HepG2 (cell line): ENCODE measurements around the gene KAZN. TPM values are rescaled to one million over a fixed set of nuclear protein-coding genes. Genes with fewer than 3 reads are reported as not detected.
A peak's percentile ranks its signal among the peaks of the same experiment; 100 is the strongest.

ENCODE experiments used
- ELF3 ChIP-seq: IDR thresholded peaks from 2 replicates; pipeline ENCODE4 v1.6.1; 2016; ENCODE audit warnings: missing genetic modification reagents, missing compliant biosample characterization
- HOXA9 ChIP-seq: sonication (generic); formaldehyde crosslinking; IDR thresholded peaks from 2 replicates; pipeline ENCODE4 v1.8.1; 2022; ENCODE audit warnings: missing genetic modification reagents, mild to moderate bottlenecking, moderate library complexity, borderline replicate concordance
- MAFG ChIP-seq: sonication (generic); formaldehyde crosslinking; IDR thresholded peaks from 2 replicates; pipeline ENCODE4 v1.5.1; 2020; ENCODE audit warnings: mild to moderate bottlenecking, missing genetic modification reagents
- MYNN ChIP-seq: sonication (generic); formaldehyde crosslinking; IDR thresholded peaks from 2 replicates; pipeline ENCODE4 v1.4.0; 2020; ENCODE audit warnings: mild to moderate bottlenecking, low read depth, missing genetic modification reagents
- RELA ChIP-seq: sonication (generic); formaldehyde crosslinking; IDR thresholded peaks from 2 replicates; pipeline ENCODE4 v1.4.0; 2020; ENCODE audit warnings: missing genetic modification reagents
- SAP130 ChIP-seq: IDR thresholded peaks from 2 replicates; pipeline ENCODE4 v1.6.1; 2016; ENCODE audit warnings: low read depth
- SIN3A ChIP-seq: IDR thresholded peaks from 2 replicates; pipeline ENCODE4 v1.6.1; 2011; ENCODE audit warnings: low read depth, mild to moderate bottlenecking, control low read depth, low read length, borderline replicate concordance
- SOX13 ChIP-seq, 3 experiments: fragments of 450-650 bp in 1 of 3; sonication (generic) in 1 of 3; formaldehyde crosslinking in 1 of 3; IDR thresholded peaks in 2 of 3; conservative IDR thresholded peaks in 1 of 3; 2 replicates each; pipeline versions ENCODE4 v1.5.0 to v1.6.1; 2016 to 2020; ENCODE audit warnings: antibody characterized with exemption in 1 of 3, mild to moderate bottlenecking in 1 of 3, missing compliant biosample characterization in 1 of 3, missing genetic modification reagents in 1 of 3, moderate library complexity in 1 of 3
- SOX6 ChIP-seq, 2 experiments: fragments of 450-650 bp in 1 of 2; sonication (generic) in 1 of 2; formaldehyde crosslinking in 1 of 2; IDR thresholded peaks; 2 replicates each; pipeline versions ENCODE4 v1.4.0 to v1.6.1; 2017 to 2020; ENCODE audit warnings: antibody characterized with exemption in 1 of 2, mild to moderate bottlenecking in 1 of 2, missing genetic modification reagents in 1 of 2
- TEAD3 ChIP-seq: optimal IDR thresholded peaks from 2 replicates; pipeline ENCODE3; 2016; ENCODE audit warnings: borderline replicate concordance
- ZBTB38 ChIP-seq: sonication (generic); formaldehyde crosslinking; IDR thresholded peaks from 2 replicates; pipeline ENCODE4 v1.5.1; 2020; ENCODE audit warnings: mild to moderate bottlenecking, missing genetic modification reagents
- ZFX ChIP-seq: sonication (generic); formaldehyde crosslinking; IDR thresholded peaks from 2 replicates; pipeline ENCODE4 v1.4.0; 2020; ENCODE audit warnings: mild to moderate bottlenecking, low read depth, missing genetic modification reagents, moderate library complexity
- ZNF430 ChIP-seq: sonication (generic); formaldehyde crosslinking; IDR thresholded peaks from 2 replicates; pipeline ENCODE4 v1.9.0; 2021; ENCODE audit warnings: mild to moderate bottlenecking, missing genetic modification reagents
- ZNF431 ChIP-seq: sonication (generic); formaldehyde crosslinking; IDR thresholded peaks from 2 replicates; pipeline ENCODE4 v1.9.0; 2022; ENCODE audit warnings: missing genetic modification reagents, low read depth, mild to moderate bottlenecking, borderline replicate concordance
- polyA plus RNA-seq, 8 experiments: library from polyadenylated mRNA; depleted of rRNA in 3 of 8; stranded (reverse) in 7 of 8; unstranded in 1 of 8; fragments of >200 nt; fragmentation: Illumina TruSeq in 4 of 8; extraction: Trizol in 4 of 8; gene quantifications; 2 replicates each; pipeline versions ENCODE4 v1.2.1 to v1.2.3, GENCODE V29; 2011 to 2016; ENCODE audit warnings: low read depth in 4 of 8, missing spikeins in 1 of 8, mixed read lengths in 1 of 8; ENCODE audit not compliant: insufficient read depth in 1 of 8
- total RNA-seq, 5 experiments: library from RNA; depleted of rRNA; stranded (reverse); fragments of >200 nt; fragmentation: Illumina TruSeq; extraction: Trizol; gene quantifications; 2 replicates each; pipeline ENCODE4 v1.2.3, GENCODE V29; 2016; ENCODE audit warnings: low read depth in 1 of 5
- TF ChIP-seq, protein P1 (sequence below): sonication (generic); formaldehyde crosslinking; IDR thresholded peaks from 2 replicates; pipeline ENCODE4 v1.4.0; 2020; ENCODE audit warnings: missing genetic modification reagents
- TF ChIP-seq, protein P2 (sequence below): sonication (generic); formaldehyde crosslinking; IDR thresholded peaks from 2 replicates; pipeline ENCODE4 v1.5.0; 2020; ENCODE audit warnings: missing genetic modification reagents
- TF ChIP-seq, protein P3 (sequence below): IDR thresholded peaks from 2 replicates; pipeline ENCODE4 v1.6.1; 2012; ENCODE audit warnings: inconsistent platforms
- TF ChIP-seq, protein P4 (sequence below): IDR thresholded peaks from 2 replicates; pipeline ENCODE4 v1.6.1; 2016; ENCODE audit warnings: control low read depth
- TF ChIP-seq, protein P5 (sequence below): sonication (generic); formaldehyde crosslinking; IDR thresholded peaks from 2 replicates; pipeline ENCODE4 v1.9.0; 2022; ENCODE audit warnings: low read depth, missing genetic modification reagents

KAZN gene
- total and polyA plus RNA-seq, 2 of the 13 experiments (the other 11 are each of a cell fraction or from before 2014, with no cell fraction given), result 10.4 to 13.5 TPM

DNA sequence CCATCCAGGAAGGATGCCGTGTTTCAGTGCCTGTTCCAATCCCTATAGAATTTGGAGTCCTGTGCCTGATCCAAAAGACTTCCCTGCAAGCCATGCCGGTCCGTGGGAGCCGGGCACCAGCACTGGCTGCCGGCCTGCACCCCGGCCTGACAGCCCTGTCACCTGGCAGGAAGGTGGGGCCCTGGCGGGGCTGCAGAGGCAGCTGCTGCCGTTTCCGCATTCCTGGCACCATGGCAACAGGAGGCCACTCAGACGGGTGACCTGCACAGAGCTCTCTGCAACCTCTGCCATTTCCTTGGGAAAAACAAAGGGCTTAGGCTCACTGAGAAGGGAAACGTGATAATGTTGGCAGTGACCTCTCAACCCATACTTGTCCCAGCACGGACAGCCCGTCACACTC, 491.9 kb downstream of the KAZN start (continued):
- no peak for TF ChIP-seq ZNF430 (CRISPR knock-in tag)
- no peak for TF ChIP-seq HOXA9
- peak; percentile 83 for TF ChIP-seq SAP130 (CRISPR knock-in tag)
- peak; percentile 100 for TF ChIP-seq ELF3 (CRISPR knock-in tag)
- peak; percentile 21; the same call in 1 of the 2 replicates for TF ChIP-seq ZFX (CRISPR knock-in tag)
- TF ChIP-seq SOX6 (IDR thresholded peaks at IDR 0.05), result no peak
- TF ChIP-seq SOX6 (CRISPR knock-in tag; IDR thresholded peaks at IDR 0.05), result peak; percentile 31
- TF ChIP-seq, protein P1, sequence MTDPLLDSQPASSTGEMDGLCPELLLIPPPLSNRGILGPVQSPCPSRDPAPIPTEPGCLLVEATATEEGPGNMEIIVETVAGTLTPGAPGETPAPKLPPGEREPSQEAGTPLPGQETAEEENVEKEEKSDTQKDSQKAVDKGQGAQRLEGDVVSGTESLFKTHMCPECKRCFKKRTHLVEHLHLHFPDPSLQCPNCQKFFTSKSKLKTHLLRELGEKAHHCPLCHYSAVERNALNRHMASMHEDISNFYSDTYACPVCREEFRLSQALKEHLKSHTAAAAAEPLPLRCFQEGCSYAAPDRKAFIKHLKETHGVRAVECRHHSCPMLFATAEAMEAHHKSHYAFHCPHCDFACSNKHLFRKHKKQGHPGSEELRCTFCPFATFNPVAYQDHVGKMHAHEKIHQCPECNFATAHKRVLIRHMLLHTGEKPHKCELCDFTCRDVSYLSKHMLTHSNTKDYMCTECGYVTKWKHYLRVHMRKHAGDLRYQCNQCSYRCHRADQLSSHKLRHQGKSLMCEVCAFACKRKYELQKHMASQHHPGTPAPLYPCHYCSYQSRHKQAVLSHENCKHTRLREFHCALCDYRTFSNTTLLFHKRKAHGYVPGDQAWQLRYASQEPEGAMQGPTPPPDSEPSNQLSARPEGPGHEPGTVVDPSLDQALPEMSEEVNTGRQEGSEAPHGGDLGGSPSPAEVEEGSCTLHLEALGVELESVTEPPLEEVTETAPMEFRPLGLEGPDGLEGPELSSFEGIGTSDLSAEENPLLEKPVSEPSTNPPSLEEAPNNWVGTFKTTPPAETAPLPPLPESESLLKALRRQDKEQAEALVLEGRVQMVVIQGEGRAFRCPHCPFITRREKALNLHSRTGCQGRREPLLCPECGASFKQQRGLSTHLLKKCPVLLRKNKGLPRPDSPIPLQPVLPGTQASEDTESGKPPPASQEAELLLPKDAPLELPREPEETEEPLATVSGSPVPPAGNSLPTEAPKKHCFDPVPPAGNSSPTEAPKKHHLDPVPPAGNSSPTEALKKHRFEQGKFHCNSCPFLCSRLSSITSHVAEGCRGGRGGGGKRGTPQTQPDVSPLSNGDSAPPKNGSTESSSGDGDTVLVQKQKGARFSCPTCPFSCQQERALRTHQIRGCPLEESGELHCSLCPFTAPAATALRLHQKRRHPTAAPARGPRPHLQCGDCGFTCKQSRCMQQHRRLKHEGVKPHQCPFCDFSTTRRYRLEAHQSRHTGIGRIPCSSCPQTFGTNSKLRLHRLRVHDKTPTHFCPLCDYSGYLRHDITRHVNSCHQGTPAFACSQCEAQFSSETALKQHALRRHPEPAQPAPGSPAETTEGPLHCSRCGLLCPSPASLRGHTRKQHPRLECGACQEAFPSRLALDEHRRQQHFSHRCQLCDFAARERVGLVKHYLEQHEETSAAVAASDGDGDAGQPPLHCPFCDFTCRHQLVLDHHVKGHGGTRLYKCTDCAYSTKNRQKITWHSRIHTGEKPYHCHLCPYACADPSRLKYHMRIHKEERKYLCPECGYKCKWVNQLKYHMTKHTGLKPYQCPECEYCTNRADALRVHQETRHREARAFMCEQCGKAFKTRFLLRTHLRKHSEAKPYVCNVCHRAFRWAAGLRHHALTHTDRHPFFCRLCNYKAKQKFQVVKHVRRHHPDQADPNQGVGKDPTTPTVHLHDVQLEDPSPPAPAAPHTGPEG (CRISPR knock-in tag), result no peak
- no peak for TF ChIP-seq MAFG (CRISPR knock-in tag)
- TF ChIP-seq, protein P2, sequence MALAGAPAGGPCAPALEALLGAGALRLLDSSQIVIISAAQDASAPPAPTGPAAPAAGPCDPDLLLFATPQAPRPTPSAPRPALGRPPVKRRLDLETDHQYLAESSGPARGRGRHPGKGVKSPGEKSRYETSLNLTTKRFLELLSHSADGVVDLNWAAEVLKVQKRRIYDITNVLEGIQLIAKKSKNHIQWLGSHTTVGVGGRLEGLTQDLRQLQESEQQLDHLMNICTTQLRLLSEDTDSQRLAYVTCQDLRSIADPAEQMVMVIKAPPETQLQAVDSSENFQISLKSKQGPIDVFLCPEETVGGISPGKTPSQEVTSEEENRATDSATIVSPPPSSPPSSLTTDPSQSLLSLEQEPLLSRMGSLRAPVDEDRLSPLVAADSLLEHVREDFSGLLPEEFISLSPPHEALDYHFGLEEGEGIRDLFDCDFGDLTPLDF (CRISPR knock-in tag), result no peak
- TF ChIP-seq SOX13 (IDR thresholded peaks at IDR 0.05), result no peak
- peak in 1 of 2 experiments; percentile 27; a peak in 1 of 4 replicates for TF ChIP-seq SOX13 (CRISPR knock-in tag; conservative IDR thresholded peaks at IDR 0.05 in 1 of 2, IDR thresholded peaks at IDR 0.05 in 1 of 2)
- TF ChIP-seq TEAD3 (CRISPR knock-in tag), result peak; percentile 100
- TF ChIP-seq, protein P3, sequence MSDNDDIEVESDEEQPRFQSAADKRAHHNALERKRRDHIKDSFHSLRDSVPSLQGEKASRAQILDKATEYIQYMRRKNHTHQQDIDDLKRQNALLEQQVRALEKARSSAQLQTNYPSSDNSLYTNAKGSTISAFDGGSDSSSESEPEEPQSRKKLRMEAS, result peak; percentile 18; the same call in 1 of the 2 replicates
- no peak for TF ChIP-seq MYNN (CRISPR knock-in tag)
- peak; percentile 74; the same call in 1 of the 2 replicates for TF ChIP-seq SIN3A
- TF ChIP-seq ZBTB38 (CRISPR knock-in tag), result no peak
- TF ChIP-seq, protein P4, sequence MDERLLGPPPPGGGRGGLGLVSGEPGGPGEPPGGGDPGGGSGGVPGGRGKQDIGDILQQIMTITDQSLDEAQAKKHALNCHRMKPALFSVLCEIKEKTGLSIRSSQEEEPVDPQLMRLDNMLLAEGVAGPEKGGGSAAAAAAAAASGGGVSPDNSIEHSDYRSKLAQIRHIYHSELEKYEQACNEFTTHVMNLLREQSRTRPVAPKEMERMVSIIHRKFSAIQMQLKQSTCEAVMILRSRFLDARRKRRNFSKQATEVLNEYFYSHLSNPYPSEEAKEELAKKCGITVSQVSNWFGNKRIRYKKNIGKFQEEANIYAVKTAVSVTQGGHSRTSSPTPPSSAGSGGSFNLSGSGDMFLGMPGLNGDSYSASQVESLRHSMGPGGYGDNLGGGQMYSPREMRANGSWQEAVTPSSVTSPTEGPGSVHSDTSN (CRISPR knock-in tag), result no peak
- TF ChIP-seq ZNF431 (CRISPR knock-in tag), result no peak
- no peak for TF ChIP-seq RELA (CRISPR knock-in tag)
- TF ChIP-seq, protein P5, sequence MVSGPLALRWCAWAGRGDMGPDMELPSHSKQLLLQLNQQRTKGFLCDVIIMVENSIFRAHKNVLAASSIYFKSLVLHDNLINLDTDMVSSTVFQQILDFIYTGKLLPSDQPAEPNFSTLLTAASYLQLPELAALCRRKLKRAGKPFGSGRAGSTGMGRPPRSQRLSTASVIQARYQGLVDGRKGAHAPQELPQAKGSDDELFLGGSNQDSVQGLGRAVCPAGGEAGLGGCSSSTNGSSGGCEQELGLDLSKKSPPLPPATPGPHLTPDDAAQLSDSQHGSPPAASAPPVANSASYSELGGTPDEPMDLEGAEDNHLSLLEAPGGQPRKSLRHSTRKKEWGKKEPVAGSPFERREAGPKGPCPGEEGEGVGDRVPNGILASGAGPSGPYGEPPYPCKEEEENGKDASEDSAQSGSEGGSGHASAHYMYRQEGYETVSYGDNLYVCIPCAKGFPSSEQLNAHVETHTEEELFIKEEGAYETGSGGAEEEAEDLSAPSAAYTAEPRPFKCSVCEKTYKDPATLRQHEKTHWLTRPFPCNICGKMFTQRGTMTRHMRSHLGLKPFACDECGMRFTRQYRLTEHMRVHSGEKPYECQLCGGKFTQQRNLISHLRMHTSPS, result peak; percentile 22; the same call in 1 of the 2 replicates
